HG02588 (cell line): Measurements from ENCODE around the gene HDAC9.

Source experiments
- ATAC-seq: cut with Tn5 transposase; IDR thresholded peaks from one replicate; pipeline ENCODE4 v1.9.1; 2021; ENCODE audit warnings: mild to moderate bottlenecking, moderate library complexity; ENCODE audit not compliant: unreplicated experiment

The HDAC9 gene

DNA sequence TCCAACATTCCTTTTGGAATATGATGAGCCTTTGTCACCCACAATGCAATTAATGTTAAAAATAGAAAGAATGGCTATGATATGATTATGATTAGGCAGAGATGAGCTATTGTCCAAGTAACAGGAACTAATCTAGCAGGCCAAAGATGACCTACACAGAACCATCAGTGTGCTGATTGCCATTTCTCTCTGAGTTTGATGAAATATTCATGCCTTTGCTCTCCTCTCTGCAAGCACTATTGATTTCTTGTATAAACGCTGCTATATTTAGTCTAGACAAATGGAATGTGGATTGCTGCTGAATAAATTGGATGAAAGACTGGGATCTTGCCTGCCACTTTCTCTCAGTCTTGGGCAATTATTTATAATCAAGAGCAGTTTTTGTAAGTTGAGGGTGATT, 85.4 kb downstream of the HDAC9 start:
- ATAC-seq, result no peak

DNA sequence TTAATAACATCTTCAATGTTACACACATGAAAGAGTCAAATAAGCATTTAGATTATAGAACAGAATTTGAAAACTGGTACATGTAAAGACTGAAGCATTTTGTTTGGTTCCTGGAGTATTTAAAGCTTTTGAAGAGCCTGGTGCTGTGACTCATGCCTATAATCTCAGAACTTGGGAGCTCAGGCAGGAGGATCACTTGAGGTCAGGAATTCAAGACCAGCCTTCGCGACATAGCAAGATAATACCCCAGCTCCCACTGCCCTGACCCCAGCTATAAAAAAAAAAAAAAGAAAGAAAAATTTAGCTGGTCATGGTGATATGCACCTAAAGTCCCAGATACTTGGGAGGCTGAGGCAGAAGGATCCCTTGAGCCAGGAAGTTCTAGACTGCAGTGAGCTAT, 87.8 kb downstream of the HDAC9 start:
- no peak for ATAC-seq

DNA sequence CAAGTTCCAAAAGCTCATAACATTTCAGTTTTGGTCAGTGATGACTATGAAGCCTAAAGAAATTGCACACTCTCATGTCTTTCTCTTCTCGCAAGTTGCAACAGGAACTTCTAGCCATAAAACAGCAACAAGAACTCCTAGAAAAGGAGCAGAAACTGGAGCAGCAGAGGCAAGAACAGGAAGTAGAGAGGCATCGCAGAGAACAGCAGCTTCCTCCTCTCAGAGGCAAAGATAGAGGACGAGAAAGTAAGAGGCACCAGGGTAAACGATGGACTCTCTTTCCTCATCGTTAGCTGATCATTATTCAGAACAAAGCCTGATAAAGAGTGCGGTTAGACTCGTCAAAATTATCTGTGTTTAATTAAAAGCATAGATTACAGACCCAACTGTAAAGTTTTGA, 94.7 kb downstream of the HDAC9 start:
- ATAC-seq, result no peak

DNA sequence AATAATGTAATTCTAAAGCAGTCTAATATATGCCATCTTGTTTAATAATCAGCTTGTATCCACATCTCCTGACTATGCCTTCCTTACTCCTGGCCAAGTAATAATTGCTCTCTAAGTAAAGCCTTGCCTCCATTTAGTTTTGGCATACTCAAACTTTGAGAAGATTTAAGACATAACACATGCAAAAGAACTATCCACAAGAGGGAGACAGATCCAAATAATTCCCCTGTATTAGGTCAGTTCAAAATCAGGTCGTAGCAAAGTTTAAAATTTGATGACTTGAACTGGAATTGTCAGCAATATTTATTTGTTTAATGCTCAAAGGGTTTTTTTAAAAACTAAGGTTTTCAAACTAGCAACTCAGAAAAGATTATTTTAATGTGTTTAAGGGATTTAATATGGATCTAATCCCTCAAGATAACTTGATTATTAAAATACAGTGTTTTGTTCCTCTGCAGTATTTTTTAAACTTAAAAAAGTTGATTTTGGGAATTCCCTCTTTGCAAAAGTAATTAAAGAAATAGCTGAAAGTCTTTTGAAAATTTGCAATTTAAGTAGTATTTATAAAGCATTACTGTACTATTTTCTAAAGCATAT, 95.3 kb downstream of the HDAC9 start:
- ATAC-seq, result no peak

DNA sequence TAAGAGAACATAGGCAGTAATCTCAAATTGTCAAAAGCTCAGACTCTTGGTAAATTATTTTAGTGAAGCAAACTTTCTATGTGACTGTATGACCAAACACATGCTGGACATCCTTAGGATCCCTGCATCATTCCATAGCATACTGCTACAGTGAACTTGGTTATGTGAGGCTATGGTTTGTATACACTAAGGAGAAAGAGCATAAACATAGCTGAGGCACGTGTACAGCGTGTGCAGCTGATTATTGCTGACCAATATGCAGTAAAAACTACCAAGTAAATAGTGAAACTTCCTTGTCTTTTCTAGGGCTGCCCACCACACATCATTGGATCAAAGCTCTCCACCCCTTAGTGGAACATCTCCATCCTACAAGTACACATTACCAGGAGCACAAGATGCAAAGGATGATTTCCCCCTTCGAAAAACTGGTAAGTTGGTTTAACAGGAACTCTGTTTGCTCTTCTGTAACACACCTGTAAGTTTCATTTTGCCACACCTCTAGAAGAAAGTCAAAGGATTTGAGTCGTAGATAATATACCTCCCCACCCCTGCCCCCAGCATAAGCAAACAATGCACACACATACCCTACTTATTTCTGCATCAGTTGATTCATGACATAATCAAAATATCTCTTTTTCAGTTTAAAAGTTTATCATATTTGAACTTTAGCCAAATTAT, 98.2 kb downstream of the HDAC9 start:
- no peak for ATAC-seq

DNA sequence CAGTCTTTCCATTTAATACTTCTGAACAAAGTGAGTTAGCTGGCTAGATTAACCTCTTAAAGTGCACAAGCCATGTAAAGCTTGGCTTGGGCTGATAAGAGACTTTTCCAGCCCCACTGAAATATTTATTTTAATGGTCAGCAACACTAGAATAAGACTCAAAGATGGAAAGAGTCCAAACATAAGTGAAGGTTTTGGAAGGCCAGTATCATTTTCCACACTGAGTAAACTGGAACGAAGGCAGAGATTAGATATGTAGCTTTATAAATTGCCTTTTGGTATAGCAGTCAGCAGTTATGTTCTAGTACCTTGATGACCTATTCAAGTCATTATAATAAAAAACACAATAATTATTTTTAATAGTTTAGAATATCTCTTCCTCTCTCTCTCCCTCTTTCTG, 102.2 kb downstream of the HDAC9 start:
- no peak for ATAC-seq

DNA sequence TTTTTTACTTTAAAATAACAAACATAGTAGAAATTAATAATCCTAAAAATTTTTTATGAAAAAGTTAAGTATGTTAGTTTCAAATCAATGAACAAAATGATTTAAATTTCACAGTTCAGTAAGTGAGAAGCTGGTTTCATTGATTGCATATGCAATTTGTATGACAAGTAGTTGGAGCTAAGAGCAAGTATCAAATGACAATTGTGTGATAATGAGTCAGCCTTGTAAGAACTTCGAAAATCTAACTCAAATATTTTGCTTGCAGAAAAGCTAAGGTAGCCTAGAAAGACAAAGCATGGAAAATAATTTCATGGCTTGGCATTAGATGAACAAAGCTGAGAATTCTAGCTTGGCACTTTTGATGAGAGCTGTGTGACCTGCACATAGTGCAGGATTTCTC, 111.5 kb downstream of the HDAC9 start:
- no peak for ATAC-seq

DNA sequence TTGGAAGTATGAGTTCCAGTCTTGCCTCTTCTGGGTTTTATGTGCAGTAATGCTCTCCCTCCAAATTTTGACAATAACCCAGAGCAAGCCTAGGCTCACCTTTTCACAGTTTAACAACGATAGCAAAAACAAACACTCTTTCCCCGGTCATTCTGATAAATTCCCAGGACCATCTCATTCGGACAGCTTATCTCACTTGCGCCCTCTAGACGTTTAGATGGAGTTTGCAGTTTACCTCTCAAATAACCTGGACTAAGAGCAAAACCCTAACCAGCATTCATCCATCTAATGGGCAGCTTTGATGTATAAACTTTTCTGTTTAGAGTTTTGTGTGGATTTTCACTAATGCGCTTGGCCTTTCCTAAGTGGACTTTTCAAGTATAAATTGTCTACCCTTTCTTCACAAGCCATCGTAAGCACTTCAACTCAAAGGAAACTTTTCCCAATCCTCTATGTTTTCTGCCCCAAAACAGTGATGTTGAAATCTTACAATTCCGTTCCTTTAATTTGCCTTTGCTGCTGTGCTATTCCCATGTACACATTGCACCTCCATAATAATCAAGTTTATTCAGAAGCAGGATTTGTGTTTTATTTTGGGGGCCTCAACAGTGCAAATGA, 114.9 kb downstream of the HDAC9 start:
- ATAC-seq, result no peak

DNA sequence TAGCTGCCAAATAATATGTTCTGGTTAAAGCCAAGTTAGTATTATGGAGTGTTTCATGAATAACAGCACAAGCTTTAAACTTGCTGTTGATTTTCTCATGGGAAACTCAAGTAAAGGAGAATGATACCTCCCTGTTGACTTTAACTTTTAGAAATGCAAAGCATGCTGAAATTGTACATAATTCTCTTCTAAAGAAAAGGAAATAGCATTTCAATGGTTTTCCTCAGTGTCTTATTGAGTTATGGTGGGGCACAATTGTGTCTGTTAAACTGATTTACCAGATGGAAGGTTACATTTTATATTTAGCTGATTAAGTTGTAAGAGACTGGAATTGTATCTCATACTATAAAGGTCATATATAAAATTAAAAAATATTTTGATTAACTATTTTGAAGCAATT, 119.3 kb downstream of the HDAC9 start:
- no peak for ATAC-seq

DNA sequence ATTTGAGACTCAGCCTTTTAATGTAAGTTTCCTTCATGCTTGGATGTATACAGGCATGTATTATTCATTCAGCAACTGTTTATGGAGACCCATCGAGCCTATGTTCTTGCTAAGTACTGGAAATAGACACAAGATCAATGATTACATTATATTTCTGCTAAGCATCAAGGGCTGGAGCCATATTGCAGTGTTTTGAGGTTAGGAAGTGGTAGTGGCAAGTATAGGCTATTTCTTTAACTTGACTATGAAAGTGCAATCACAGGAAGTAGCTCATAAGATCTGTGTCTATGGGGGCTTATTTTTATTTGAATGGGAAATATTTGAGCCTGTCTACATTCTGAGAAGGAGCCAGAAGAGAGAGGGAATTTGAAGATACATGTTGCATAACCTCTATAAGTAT, 123.8 kb downstream of the HDAC9 start:
- no peak for ATAC-seq

DNA sequence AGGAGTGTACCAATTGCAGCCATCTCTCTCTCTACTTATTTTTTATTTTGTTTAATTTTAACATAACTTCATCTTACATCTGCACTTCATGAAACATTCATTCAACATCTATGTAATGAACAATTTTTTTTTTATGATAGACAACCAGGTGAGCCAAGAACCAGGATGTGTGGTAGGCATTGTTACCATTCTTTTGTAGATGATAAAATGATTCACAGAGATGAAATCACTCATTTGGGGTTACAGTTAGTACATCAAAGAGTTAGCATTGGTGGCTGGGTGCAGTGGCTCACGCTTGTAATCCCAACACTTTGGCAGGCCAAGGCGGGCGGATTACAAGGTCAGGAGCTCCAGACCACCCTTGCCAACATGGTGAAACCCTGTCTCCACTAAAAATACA, 127.8 kb downstream of the HDAC9 start:
- ATAC-seq, result no peak

DNA sequence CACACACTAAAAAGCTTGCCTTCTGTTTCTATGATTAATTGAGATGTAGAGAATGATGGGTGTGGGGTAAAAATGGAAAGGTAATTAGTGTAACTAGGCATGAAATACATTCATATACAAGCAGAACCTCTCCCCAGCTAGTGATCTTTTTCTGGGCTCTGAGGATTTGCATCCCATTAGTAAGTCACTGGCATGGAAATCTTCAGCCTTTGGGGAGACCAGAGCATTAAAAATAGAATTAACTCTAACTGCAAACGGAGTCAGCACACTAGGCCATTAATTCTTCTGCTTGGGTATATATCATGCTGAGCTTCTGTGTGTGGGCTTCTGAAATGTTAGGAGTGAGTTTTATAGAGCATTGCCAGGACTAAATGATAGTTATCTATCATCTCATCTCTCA, 128.9 kb downstream of the HDAC9 start:
- no peak for ATAC-seq

DNA sequence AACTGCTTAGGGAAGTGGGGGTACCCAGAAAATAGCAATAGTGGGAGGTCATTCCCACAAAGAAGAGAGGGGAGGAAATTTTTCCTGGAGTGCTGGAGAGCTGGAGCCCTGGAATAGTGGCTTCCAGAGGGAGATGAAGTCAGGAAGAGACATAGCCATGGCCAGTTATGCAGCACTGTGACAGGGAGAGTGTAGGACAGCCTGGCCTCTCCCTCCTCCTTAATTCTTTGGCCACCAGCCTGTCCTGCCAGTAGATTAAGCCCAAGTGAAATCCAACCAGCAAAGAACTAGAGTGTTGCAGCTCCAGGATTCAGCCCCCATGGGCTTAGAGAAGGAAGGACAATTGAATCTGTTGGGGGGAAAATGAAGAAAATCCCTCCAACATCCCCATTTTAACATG, 130.5 kb downstream of the HDAC9 start:
- ATAC-seq, result no peak

DNA sequence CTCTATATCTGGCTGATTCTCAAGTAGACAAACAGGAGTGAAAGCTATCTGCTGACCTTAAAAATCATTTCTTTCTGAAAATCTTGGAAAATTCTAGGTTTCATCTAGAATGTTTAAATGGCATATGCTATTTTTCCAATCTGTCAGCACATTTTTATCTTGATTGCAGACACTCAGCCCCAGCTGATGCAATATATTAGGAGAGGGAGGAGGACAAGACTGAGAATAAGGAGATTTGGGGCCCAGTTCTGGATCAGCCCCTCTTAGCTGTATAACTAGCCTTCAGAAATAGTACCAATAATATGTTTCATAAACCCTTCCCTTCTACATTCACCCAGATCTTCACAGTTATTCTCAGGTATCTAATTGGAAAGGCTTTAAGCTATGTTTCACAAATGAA, 131.2 kb downstream of the HDAC9 start:
- ATAC-seq, result no peak

DNA sequence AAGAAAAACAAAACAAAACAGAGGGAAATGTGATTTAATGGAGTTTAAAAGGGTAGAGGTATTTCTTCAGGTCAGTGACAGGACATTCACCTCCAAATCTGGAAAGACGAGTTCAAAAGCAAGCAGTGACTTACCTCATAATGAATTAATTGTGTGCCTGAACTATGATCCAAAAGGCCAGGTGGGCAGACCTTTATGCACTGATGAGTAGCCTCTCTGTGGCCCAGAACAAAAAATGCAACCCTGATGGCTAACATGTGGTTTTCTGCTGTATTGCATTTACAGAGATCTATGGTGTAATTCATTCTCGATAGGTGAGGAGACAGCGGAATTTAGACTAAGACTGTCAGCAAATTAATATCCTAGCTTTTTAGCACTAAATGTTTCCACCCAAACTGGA, 142.0 kb downstream of the HDAC9 start:
- ATAC-seq, result no peak

DNA sequence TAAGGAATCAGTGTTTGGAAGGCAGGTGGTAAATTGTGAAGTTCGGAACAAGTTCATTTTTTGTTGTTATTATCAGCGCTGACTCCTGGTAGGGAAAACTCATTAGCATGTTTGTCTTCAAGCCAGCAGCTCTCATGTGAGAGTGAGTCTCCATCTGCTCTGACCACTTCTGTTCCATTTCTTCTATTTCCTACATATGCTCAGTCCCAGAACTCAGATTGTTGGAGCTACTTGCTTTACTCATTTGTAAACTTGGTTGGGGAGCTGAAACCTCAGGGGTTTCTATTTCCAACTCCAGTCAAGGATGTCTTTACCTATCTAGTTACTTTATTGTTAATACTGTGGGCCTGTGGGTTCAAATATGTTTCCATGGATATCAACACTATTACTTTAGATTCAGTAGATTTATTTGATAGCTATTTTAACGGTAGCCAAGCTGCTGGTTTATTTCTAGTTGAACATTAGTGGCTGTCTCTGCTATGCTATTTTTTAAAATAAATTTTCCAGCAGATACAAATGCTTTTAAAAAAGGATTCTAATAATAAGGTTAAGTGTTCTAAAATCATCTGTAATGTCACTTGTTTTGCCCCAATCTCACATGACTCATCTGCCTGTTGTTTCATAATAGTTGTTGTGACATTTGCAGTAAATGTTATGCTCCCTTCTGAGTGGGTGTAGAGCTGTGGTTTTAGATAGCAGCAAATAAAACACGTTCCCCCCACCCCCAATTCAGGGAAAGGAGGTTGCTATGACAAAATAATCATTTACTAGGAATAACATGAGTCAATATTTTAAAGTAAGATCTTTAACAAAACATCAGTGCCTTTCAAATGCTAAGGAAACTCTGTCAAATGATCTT, 143.3 kb downstream of the HDAC9 start:
- no peak for ATAC-seq

DNA sequence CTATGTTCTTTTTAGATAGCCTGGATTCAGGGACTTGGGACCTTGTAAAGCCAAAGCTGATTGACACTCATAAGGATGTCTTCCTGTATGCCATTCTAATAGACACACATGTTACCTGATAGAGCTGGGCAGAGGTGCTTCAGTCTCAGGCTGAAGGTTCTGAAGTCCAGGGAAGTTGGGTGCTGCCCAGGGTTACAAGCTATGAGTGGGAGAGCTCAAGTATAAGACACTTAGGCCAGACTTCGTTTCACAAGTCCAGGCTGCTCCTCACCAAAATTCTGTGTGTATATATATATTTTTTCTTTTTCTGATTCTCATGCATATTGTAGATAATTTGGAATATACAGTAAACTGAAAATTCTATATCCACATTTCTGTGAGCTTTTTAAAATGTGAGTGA, 144.2 kb downstream of the HDAC9 start:
- no peak for ATAC-seq

DNA sequence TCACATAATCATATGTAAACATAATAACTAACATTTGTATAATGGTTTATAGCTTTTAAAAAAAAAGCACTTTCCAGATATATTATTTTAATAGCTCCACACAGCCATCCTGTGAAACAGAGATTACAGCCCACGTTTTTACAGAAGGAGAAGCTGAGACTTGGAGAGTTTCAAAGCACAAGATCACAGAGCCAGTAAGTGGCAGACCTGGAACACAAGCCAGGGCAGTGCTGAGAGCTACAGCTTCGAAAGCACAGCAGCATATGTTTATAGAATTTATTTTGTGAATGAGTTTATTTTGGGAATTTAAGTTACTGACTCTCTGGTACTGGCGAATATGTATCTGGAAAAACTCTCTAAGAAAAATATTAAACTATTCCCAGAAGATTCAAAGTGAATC, 149.4 kb downstream of the HDAC9 start:
- ATAC-seq, result no peak

DNA sequence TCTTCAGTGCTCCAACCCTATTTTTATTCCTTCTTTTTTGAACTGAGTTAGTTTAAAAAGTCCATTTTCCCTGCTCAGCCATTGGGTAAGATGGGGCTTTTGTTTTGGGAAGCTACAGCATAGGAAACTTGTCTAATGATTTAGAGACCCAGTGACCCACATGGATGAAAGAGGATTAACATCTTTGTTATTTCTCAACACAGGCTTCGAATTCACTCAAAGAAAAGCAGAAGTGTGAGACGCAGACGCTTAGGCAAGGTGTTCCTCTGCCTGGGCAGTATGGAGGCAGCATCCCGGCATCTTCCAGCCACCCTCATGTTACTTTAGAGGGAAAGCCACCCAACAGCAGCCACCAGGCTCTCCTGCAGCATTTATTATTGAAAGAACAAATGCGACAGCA, 152.0 kb downstream of the HDAC9 start:
- no peak for ATAC-seq

DNA sequence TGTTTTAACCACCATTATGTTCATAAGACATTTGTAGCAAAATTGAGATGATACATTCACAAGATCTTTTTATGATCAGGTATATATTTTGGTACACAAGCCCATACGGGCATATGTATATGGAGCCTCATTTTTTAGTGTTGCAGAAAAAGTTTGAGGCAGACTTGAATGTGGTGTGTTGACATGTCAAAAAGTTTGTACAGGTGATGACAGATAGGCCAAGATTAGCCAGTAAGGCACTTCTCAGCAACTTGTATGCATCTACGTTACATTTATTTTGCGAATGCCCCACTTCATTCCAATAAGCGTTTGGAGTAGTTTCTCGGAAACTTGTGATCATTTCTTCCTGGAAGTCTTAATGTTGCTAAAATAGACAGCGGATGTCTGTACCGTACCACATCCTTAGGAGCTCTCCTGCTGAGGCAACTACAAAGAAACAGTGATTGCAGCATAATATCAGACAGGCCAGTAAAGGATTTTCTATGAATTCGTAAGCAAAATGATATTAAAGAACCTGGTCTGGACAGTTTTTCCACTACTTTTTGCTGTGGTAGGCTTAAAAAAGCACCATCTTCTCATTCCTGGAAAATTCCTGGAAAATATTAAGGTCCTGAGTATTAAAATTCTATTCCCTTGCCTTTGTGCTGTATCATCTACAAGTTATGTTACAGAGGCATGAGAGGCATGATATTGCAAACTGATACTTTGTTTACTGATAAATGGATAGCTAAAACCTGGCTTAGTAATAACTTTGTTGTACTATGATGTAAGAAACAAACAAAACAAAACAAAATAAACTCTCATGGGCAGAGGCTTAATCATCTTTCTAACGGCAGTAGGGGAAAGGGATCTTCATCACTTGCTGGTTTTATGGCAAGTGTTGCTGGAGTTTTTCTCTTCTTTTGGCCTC, 153.6 kb downstream of the HDAC9 start:
- no peak for ATAC-seq
